Ishikawa (cell line): ENCODE measurements around the gene TOMM20.

Experiments used
- CEBPB ChIP-seq: IDR thresholded peaks from 2 replicates; pipeline ENCODE4 v1.6.1; 2012
- EGR1 ChIP-seq: IDR thresholded peaks from 2 replicates; pipeline ENCODE4 v1.6.1; 2012
- EP300 ChIP-seq: IDR thresholded peaks from 2 replicates; pipeline ENCODE4 v1.6.1; 2012; ENCODE audit warnings: borderline replicate concordance
- MAX ChIP-seq: IDR thresholded peaks from 2 replicates; pipeline ENCODE4 v1.6.1; 2012
- TAF1 ChIP-seq: IDR thresholded peaks from 2 replicates; pipeline ENCODE4 v1.6.1; 2012; ENCODE audit warnings: low read depth, mild to moderate bottlenecking
- TCF12 ChIP-seq: IDR thresholded peaks from 2 replicates; pipeline ENCODE4 v1.6.1; 2012; ENCODE audit warnings: low read depth
- YY1 ChIP-seq: IDR thresholded peaks from 2 replicates; pipeline ENCODE4 v1.6.1; 2012; ENCODE audit warnings: low read depth

DNA sequence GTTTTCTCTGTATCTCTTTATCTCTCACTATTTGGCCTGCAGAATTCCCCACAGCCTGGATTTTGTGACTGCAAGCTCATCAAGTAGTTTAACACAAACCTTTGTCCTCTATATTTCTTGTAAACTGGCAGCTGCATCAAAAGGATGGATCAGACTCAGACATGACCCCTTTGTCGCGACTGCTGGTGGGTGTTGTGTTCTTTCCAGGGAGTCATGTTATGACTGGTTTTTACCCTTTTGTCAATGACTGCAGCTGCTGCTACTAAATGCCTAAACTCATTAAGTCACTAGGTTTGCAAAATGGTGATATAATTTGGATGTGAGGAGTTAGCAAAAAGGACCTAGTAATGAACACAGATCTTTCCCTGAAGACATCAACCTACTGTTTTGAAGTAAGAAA, 10.2 kb upstream of the TOMM20 start:
- TF ChIP-seq EP300 (no peak), MAX (no peak), CEBPB (no peak), TCF12 (no peak), YY1 (no peak), TAF1 (no peak), EGR1 (no peak)
